AG04449 (cell line): ENCODE results near the gene TMEM41B.

Experiments used
- CTCF ChIA-PET: fragments of 350-600 bp; formaldehyde crosslinking; extraction: SDS; loops from one replicate; lab custom pipeline; 2021; ENCODE audit warnings: antibody characterized with exemption; lab: Yijun Ruan, JAX
- POLR2A ChIA-PET: fragments of 400-600, 350-600 bp; formaldehyde crosslinking; extraction: SDS; loops from one replicate; lab custom pipeline; 2020; ENCODE audit warnings: antibody characterized with exemption, inconsistent platforms; lab: Yijun Ruan, JAX
- DNase-seq: peaks from one replicate; pipeline ENCODE4 v3.0.0-alpha.2; 2010; ENCODE audit warnings: low read depth, low spot score
- H3K4me3 ChIP-seq: 2 replicates; pipeline ENCODE4 v1.5.1; 2011; ENCODE audit warnings: low read depth, mild to moderate bottlenecking, control low read depth, low read length
- TF ChIP-seq, protein P1 (sequence below): IDR thresholded peaks from one replicate; pipeline ENCODE4 v1.5.1; 2011; ENCODE audit warnings: mild to moderate bottlenecking, moderate library complexity, low read length, control low read depth, inconsistent platforms; ENCODE audit not compliant: insufficient read depth; ENCODE audit errors: missing control alignments

Gene TMEM41B

DNA sequence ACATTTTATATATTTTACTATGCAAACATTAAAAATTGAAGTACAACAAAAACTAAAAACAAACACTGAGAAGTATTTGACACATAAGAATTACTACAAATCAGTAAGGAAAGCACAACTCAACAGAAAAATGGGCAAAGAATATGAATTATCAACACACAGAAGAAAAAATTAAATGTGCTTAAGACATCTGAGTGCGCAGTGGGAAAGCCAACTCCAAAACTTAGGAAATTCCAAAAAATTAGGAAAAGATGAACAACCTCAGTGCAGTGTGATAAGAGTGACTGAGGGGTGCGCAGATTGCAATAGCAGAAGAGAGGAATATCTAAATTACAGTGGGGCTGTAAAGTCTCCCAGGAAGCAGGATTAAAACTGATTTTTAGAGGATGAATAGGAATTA is 1.9 kb upstream of the TMEM41B start:
- ChIA-PET POLR2A (no interaction called here), CTCF (no interaction called here)
- TF ChIP-seq, protein P1, sequence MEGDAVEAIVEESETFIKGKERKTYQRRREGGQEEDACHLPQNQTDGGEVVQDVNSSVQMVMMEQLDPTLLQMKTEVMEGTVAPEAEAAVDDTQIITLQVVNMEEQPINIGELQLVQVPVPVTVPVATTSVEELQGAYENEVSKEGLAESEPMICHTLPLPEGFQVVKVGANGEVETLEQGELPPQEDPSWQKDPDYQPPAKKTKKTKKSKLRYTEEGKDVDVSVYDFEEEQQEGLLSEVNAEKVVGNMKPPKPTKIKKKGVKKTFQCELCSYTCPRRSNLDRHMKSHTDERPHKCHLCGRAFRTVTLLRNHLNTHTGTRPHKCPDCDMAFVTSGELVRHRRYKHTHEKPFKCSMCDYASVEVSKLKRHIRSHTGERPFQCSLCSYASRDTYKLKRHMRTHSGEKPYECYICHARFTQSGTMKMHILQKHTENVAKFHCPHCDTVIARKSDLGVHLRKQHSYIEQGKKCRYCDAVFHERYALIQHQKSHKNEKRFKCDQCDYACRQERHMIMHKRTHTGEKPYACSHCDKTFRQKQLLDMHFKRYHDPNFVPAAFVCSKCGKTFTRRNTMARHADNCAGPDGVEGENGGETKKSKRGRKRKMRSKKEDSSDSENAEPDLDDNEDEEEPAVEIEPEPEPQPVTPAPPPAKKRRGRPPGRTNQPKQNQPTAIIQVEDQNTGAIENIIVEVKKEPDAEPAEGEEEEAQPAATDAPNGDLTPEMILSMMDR = no peak
- H3K4me3 ChIP-seq = no peak overlapping the region
- DNase-seq = no peak

DNA sequence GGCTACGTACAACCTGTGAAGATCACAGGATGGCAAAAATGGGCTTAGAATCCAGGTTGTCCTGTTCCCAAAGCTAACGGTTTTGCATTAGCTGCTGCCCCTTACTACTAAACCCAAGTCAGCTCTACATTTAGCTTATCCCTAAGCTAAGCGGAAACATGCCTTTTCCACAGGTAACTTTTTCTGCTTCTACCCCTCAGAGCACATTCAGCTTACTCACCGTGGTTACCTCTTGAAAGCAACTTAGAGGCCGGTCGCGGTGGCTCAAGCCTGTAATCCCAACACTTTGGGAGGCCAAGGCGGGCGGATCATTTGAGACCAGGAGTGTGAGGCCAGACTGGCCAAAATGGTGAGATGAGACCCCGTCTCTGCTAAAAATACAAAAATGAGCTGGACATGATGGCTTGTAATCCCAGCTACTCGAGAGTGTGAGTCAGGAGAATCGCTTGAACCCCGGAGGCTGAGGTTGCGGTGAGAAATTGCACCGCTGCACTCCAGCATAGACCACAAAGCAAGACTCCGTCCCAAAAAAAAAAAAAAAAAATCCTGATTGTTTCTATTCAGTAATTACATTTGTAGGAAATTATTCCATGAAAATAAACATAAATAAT is 790 bp upstream of the TMEM41B start:
- DNase-seq = no peak
- TF ChIP-seq, protein P1 = no peak
- ChIA-PET POLR2A (interaction anchor here (1.2 to 2.1 kb wide), 2 partner anchors 50 to 69 kb away, joined by 3 to 12 read pairs; partner anchors contain the start of genes DENND5A and IPO7), CTCF (interaction anchor here (0.8 to 1.4 kb wide), 5 partner anchors 14 to 70 kb away, joined by 3 to 7 read pairs (median 4); no protein-coding TSS in a partner anchor)
- H3K4me3 ChIP-seq = peak overlapping the region; percentile 94

DNA sequence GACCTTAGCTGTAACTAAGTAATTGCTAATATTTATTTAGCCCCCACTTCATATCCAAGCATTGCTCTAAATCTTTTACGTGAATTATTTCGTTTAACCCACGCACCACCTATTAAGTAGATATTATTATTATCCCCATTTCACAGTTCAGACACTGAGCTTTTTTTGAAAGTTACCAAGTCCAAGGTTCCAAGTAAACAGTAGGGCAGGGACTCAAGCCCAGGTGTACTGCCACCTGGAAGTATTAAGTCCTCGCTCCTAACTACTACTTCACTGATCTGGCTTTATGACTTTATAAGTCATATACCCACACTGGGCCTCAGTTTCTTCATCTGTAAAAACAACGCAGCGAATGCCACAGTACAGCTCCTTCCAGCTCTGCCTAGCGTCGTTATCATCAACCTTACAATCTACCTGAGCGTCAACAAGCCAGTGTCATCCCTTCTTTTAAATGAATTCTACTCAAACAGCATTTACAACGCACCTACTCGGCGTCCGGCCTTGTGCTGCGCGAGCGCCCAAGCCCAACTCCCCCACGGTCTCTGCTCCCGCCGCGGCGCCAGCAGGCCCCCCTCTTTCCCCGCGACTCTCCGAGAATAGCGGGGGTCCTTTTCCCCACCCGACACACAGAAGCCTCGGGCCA is 624 bp downstream of the TMEM41B start:
- no peak for DNase-seq
- ChIA-PET POLR2A (interaction anchor here (2.1 kb wide), 1 partner anchor 71 kb away, joined by 12 read pairs; the partner anchor contains the start of gene IPO7), CTCF (interaction anchor here (1.2 to 1.4 kb wide), 3 partner anchors 16 to 76 kb away, joined by 4 to 7 read pairs (median 5); no protein-coding TSS in a partner anchor)
- TF ChIP-seq, protein P1 = no peak
- peak overlapping the region; percentile 94 for H3K4me3 ChIP-seq

DNA sequence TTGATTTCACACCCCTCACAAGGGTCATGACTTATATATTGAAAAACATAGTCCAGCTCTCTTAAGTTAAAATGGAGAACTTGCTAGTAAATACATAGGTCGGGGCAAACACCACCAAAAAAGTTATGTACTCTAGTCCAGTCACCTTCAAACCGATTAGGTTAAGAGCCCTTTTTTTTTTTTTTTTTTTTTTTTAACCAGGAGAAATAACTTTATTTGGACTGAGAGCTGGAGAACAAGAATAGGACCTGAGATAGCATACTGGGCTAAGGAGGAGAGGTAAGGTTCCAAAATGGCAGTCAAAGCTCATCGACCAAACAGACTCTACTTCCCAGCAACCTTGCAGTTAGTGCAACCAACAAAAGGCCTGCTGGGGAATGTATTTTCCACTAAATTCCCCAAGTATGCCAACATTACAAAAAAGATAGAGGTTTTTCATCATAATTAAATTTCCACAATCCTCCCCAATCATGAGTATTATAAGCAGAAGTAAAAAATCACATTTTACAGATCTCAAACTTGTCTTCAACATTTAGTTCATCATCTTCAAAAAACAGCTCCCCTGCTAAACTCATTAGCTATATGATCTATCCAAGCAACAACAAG is 3.8 kb downstream of the TMEM41B start:
- CTCF ChIA-PET = interaction anchor here (1.2 kb wide), 1 partner anchor 8 kb away, joined by 4 read pairs; no protein-coding TSS in a partner anchor
- TF ChIP-seq, protein P1 = no peak
- DNase-seq = no peak
- H3K4me3 ChIP-seq = no peak overlapping the region
- POLR2A ChIA-PET = interaction anchor here (0.6 to 0.7 kb wide), 2 partner anchors 88 to 261 kb away, joined by 3 to 4 read pairs; no protein-coding TSS in a partner anchor

DNA sequence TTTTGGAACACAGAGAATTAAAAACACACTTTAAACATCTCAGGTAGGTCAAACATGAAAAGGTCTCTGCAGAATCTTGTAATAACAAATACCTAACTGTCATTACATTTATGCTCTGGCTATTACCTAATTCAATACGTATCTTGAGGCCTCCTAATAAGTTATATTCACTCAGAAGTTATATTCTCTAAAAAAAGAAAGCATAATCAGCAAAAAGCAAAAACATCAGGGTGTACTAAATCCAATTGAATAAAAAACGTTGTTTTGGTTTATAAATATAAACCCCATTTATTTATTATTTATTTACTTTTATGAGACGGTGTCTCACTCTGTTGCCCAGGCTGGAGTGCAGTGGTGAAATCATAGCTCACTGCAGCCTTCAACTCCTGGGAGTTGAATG is 10.2 kb downstream of the TMEM41B start:
- POLR2A ChIA-PET = no interaction called here
- no peak for DNase-seq
- TF ChIP-seq, protein P1 = no peak
- H3K4me3 ChIP-seq = no peak overlapping the region
- CTCF ChIA-PET = no interaction called here
